GM12878 (cell line): Measurements from ENCODE around the gene AURKAIP1. TPM values are rescaled to one million over a fixed set of nuclear protein-coding genes. Genes with fewer than 3 reads are reported as not detected.

Source experiments
- ATAC-seq: fragments of 200-7000 bp; cut with Tn5 transposase; 3 replicates; pipeline ENCODE4 v1.9.1; 2020; ENCODE audit warnings: mild to moderate bottlenecking, moderate library complexity
- BruUV-seq: library from RNA; stranded (reverse); fragments of 400-500 nt; replicated peaks from 2 replicates; lab custom pipeline; 2021; lab: Mats Ljungman, UMichigan
- CTCF ChIA-PET: fragments of 300-600 bp; sonication (Branson Sonifier 250); formaldehyde crosslinking; extraction: SDS; loops from one replicate; lab custom pipeline; 2021; ENCODE audit warnings: inconsistent platforms; lab: Yijun Ruan, JAX
- POLR2A ChIA-PET: fragments of 350-600 bp; formaldehyde crosslinking; extraction: SDS; loops from one replicate; lab custom pipeline; 2021; ENCODE audit warnings: inconsistent platforms; lab: Charles Lee
- RAD21 ChIA-PET: fragments of 300-600 bp; sonication (Branson Sonifier 250); formaldehyde crosslinking; loops from one replicate; lab custom pipeline; 2023; ENCODE audit warnings: antibody characterized with exemption; ENCODE audit not compliant: unreplicated experiment; lab: Charles Lee
- SMC1A ChIA-PET: fragments of 300-600 bp; sonication (Branson Sonifier 250); formaldehyde crosslinking; loops from one replicate; lab custom pipeline; 2023; ENCODE audit not compliant: unreplicated experiment, uncharacterized antibody; lab: Charles Lee
- DNase-seq: peaks from one replicate; pipeline ENCODE4 v3.0.0-alpha.2; 2011; ENCODE audit warnings: low read depth, low spot score
- FAIRE-seq: peaks from 3 replicates; lab custom pipeline; 2011; peaks lifted over from hg19 to GRCh38; lab: Jason Lieb, UNC
- H2AFZ ChIP-seq: 2 replicates; pipeline ENCODE4 v1.6.0; 2011; ENCODE audit warnings: low read depth, low read length, control low read depth; ENCODE audit not compliant: control insufficient read depth
- H3K27ac ChIP-seq: 2 replicates; pipeline ENCODE4 v1.5.1; 2011; ENCODE audit warnings: control low read depth; ENCODE audit not compliant: control insufficient read depth, insufficient read depth
- H3K27me3 ChIP-seq, 2 experiments: replicated peaks in 1 of 2; 2 replicates each; pipeline versions ENCODE4 v1.6.0 to v1.6.1; 2011; ENCODE audit warnings: low read length in 1 of 2; ENCODE audit not compliant: control insufficient read depth in 2 of 2, insufficient read depth in 2 of 2
- H3K36me3 ChIP-seq, 2 experiments: 2 replicates each; pipeline ENCODE4 v1.5.1; 2011; ENCODE audit warnings: low read length in 1 of 2; ENCODE audit not compliant: control insufficient read depth in 2 of 2, insufficient read depth in 2 of 2
- H3K4me1 ChIP-seq: 2 replicates; pipeline ENCODE4 v1.6.1; 2011; ENCODE audit warnings: mild to moderate bottlenecking, low read length, moderate library complexity, mixed read lengths; ENCODE audit not compliant: control insufficient read depth, insufficient read depth
- H3K4me2 ChIP-seq: 2 replicates; pipeline ENCODE4 v1.6.0; 2011; ENCODE audit warnings: control low read depth; ENCODE audit not compliant: control insufficient read depth, insufficient read depth
- H3K4me3 ChIP-seq: fragments of 200-600 bp; sonication (generic); 2 replicates; pipeline ENCODE4 v1.5.1; 2016
- H3K79me2 ChIP-seq: 2 replicates; pipeline ENCODE4 v1.6.0; 2011; ENCODE audit warnings: low read length; ENCODE audit not compliant: control insufficient read depth, insufficient read depth
- H3K9ac ChIP-seq: 2 replicates; pipeline ENCODE4 v1.8.0; 2011; ENCODE audit warnings: low read length, control low read depth, mixed read lengths; ENCODE audit not compliant: control insufficient read depth, insufficient read depth
- H3K9me3 ChIP-seq: replicated peaks from 3 replicates; pipeline ENCODE4 v1.5.1; 2011; ENCODE audit warnings: mild to moderate bottlenecking, low read length; ENCODE audit not compliant: control insufficient read depth, insufficient read depth
- H4K20me1 ChIP-seq: 2 replicates; pipeline ENCODE4 v1.6.0; 2011; ENCODE audit not compliant: control insufficient read depth, insufficient read depth
- BACH1 ChIP-seq: fragments of 450-650 bp; IDR thresholded peaks from 2 replicates; pipeline ENCODE4 v1.6.1; 2017; ENCODE audit warnings: mild to moderate bottlenecking, borderline replicate concordance
- ELK1 ChIP-seq: IDR thresholded peaks from 2 replicates; pipeline ENCODE4 v1.6.1; 2012; ENCODE audit warnings: low read depth, low read length, improper control_type of control experiment
- FOXM1 ChIP-seq: IDR thresholded peaks from 2 replicates; pipeline ENCODE4 v1.6.1; 2012; ENCODE audit warnings: low read depth, mild to moderate bottlenecking, inconsistent platforms, low read length, moderate library complexity
- HDGF ChIP-seq: fragments of 450-650 bp; IDR thresholded peaks from 2 replicates; pipeline ENCODE4 v1.6.1; 2016; ENCODE audit warnings: antibody characterized with exemption
- LARP7 ChIP-seq: fragments of 450-650 bp; IDR thresholded peaks from 2 replicates; pipeline ENCODE4 v1.6.1; 2017; ENCODE audit warnings: mild to moderate bottlenecking
- NR2C1 ChIP-seq: fragments of 450-650 bp; IDR thresholded peaks from 2 replicates; pipeline ENCODE4 v1.6.1; 2017; ENCODE audit warnings: antibody characterized with exemption, mild to moderate bottlenecking, moderate library complexity
- NRF1 ChIP-seq: conservative IDR thresholded peaks from 2 replicates; pipeline ENCODE4 v1.6.1; 2011; ENCODE audit warnings: mild to moderate bottlenecking, low read depth, low read length, improper control_type of control experiment
- POLR2A ChIP-seq: IDR thresholded peaks from 2 replicates; pipeline ENCODE4 v1.6.1; 2011; ENCODE audit warnings: low read depth, mild to moderate bottlenecking, low read length
- POLR2AphosphoS5 ChIP-seq: IDR thresholded peaks from 2 replicates; pipeline ENCODE4 v1.6.1; 2011; ENCODE audit warnings: mild to moderate bottlenecking, low read length, inconsistent platforms
- POU2F2 ChIP-seq: IDR thresholded peaks from 3 replicates; pipeline ENCODE4 v1.6.1; 2011; ENCODE audit warnings: low read depth, mild to moderate bottlenecking, low read length, borderline replicate concordance
- RAD21 ChIP-seq: IDR thresholded peaks from 2 replicates; pipeline ENCODE4 v1.6.1; 2011; ENCODE audit warnings: mild to moderate bottlenecking, low read depth, low read length, moderate library complexity; ENCODE audit not compliant: insufficient read depth
- RELB ChIP-seq: fragments of 450-650 bp; IDR thresholded peaks from 2 replicates; pipeline ENCODE4 v1.6.1; 2017; ENCODE audit warnings: low read depth, mild to moderate bottlenecking, moderate library complexity
- SIN3A ChIP-seq: IDR thresholded peaks from 2 replicates; pipeline ENCODE4 v1.6.1; 2012; ENCODE audit warnings: low read depth, low read length, improper control_type of control experiment
- SIX5 ChIP-seq: IDR thresholded peaks from 2 replicates; pipeline ENCODE4 v1.6.1; 2011; ENCODE audit warnings: mild to moderate bottlenecking, low read depth, low read length, moderate library complexity; ENCODE audit not compliant: severe bottlenecking
- TARDBP ChIP-seq: IDR thresholded peaks from 2 replicates; pipeline ENCODE4 v1.6.1; 2016; ENCODE audit warnings: borderline replicate concordance
- TCF3 ChIP-seq: IDR thresholded peaks from 2 replicates; pipeline ENCODE4 v1.6.1; 2012; ENCODE audit warnings: low read depth, mild to moderate bottlenecking, low read length, borderline replicate concordance; ENCODE audit not compliant: insufficient read depth
- WGBS: methylation state at CpG from one replicate; pipeline ENCODE4 v1.1.6; 2016; ENCODE audit warnings: low lambda C conversion rate; ENCODE audit not compliant: insufficient replicate concordance, insufficient coverage; ENCODE audit errors: missing lambda C conversion rate; 5-methylcytosine and 5-hydroxymethylcytosine counted together
- in situ Hi-C: fragments of 300-500 bp; cut with MboI; formaldehyde crosslinking; loops from 9 replicates; pipeline ENCODE4 v1.14.3; 2018; ENCODE audit warnings: mixed read lengths
- intact Hi-C: fragments of 100-400 bp; cut with micrococcal nuclease; formaldehyde crosslinking; loops from one replicate; pipeline ENCODE4 v1.14.2; 2022; ENCODE audit not compliant: unreplicated experiment
- polyA plus RNA-seq, 11 experiments: library from polyadenylated mRNA; depleted of rRNA in 4 of 11; unstranded in 6 of 11; stranded (reverse) in 5 of 11; fragments of >200 nt; fragmentation: Nextera tagmentation in 4 of 11; fragmentation: Illumina TruSeq in 1 of 11; extraction: Ambion mirVana in 4 of 11; extraction: Trizol in 1 of 11; gene quantifications; 1 replicate in 1 of 11; 2 replicates in 10 of 11; pipeline versions ENCODE4 v1.2.1 to v1.2.3, GENCODE V29; 2011 to 2016; ENCODE audit warnings: inconsistent platforms in 2 of 11, missing spikeins in 2 of 11, low read depth in 1 of 11
- total RNA-seq, 4 experiments: library from RNA; depleted of rRNA in 3 of 4; stranded (reverse); fragments of >200 nt in 3 of 4; fragmentation: Illumina TruSeq in 1 of 4; extraction: Trizol in 1 of 4; gene quantifications; 2 replicates each; pipeline versions ENCODE4 v1.2.1 to v1.2.3, GENCODE V29; 2013 to 2021
- TF ChIP-seq, protein P1 (sequence below): IDR thresholded peaks from 2 replicates; pipeline ENCODE4 v1.6.1; 2011; ENCODE audit warnings: borderline replicate concordance, low read depth, mild to moderate bottlenecking, moderate library complexity, low read length; ENCODE audit not compliant: insufficient read depth, poor library complexity, severe bottlenecking
- TF ChIP-seq, protein P2 (sequence below): IDR thresholded peaks from 2 replicates; pipeline ENCODE4 v1.6.1; 2012; ENCODE audit warnings: low read depth, low read length, improper control_type of control experiment

The AURKAIP1 gene
- total and polyA plus RNA-seq, 10 of the 15 experiments (the other 5 are each of a cell fraction or from before 2014, with no cell fraction given) = 6.5 to 366 (median 120) TPM

DNA sequence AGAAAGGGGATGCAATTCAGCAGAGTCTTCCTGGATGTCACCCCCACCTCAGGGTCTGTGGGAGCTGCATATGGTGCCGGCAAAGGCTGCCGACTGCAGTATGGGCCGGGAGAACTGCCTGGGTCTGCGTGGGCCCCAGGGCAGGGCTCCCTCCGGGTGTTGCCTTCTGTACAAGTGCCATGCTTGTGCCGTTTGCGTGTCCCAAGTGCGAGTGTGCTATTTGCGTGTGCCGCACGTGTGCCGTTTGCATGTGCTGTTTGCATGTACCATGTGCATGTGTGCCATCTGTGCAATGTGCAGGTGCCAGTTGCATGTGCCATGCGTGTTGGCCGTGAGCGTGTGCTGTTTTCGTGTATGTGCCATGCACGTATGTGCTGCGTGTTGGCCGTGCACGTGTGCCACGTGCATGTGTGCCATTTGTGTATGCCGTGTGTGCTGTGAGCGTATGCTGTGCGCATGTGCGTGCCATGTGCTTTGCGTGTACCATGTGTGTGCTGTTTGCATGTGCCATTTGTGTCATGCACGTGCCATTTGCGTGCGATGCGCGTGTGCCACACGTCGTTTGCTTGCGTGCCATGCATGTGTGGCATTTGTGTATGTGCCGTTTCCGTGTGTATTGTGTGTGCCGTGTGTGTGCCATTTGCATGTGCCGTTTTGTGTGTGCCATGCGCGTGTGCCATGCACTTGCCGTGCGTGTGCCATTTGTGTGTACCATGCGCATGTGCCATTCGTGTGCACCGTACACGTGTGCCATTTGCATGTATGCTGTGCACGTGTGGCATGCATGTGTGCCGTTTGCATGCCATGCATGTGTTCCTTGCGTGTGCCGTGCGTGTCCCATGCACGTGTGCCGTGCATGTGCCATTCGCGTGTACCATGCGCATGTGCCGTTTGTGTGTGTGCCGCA is 45.5 kb downstream of the AURKAIP1 start:
- WGBS = 95% methylated on average over 58 of the region's 58 CpGs
- H3K36me3 ChIP-seq = no peaks in the 10 kb centered on the region
- H3K4me1 ChIP-seq = peaks cover 5% of the 10 kb centered on the region; the same call in 1 of the 2 replicates
- no TSS peak for BruUV-seq
- in situ Hi-C loops (no loop called here), intact Hi-C loops (no loop called here)
- H3K79me2 ChIP-seq = peaks cover 12% of the 10 kb centered on the region
- H3K27ac ChIP-seq = no peak overlapping the region
- FAIRE-seq = no peak
- CTCF ChIA-PET = no interaction called here
- H4K20me1 ChIP-seq = no peaks in the 10 kb centered on the region
- H3K4me3 ChIP-seq = no peak overlapping the region
- RAD21 ChIA-PET = no interaction called here
- H3K9ac ChIP-seq = no peak overlapping the region
- ATAC-seq = no peak
- no peaks in the 10 kb centered on the region for H3K27me3 ChIP-seq
- H3K4me2 ChIP-seq = no peak overlapping the region
- DNase-seq = no peak
- POLR2A ChIA-PET = no interaction called here
- SMC1A ChIA-PET = no interaction called here
- H3K9me3 ChIP-seq = no peaks in the 10 kb centered on the region
- H2AFZ ChIP-seq = no peak overlapping the region
- no peak for TF ChIP-seq FOXM1
- TF ChIP-seq POLR2AphosphoS5 = peak; percentile 26; the same call in 1 of the 2 replicates
- TF ChIP-seq BACH1 = no peak
- TF ChIP-seq NR2C1 = no peak
- TF ChIP-seq SIX5 = no peak
- no peak for TF ChIP-seq SIN3A
- peak; percentile 65 for TF ChIP-seq POLR2A
- TF ChIP-seq POU2F2 = peak; percentile 9; the same call in 1 of the 3 replicates
- TF ChIP-seq, protein P1, sequence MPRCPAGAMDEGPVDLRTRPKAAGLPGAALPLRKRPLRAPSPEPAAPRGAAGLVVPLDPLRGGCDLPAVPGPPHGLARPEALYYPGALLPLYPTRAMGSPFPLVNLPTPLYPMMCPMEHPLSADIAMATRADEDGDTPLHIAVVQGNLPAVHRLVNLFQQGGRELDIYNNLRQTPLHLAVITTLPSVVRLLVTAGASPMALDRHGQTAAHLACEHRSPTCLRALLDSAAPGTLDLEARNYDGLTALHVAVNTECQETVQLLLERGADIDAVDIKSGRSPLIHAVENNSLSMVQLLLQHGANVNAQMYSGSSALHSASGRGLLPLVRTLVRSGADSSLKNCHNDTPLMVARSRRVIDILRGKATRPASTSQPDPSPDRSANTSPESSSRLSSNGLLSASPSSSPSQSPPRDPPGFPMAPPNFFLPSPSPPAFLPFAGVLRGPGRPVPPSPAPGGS = peak; percentile 96
- TF ChIP-seq TARDBP = peak; percentile 60
- no peak for TF ChIP-seq RELB
- TF ChIP-seq HDGF = no peak
- TF ChIP-seq TCF3 = peak; percentile 75
- TF ChIP-seq LARP7 = no peak
- TF ChIP-seq NRF1 = no peak
- TF ChIP-seq, protein P2, sequence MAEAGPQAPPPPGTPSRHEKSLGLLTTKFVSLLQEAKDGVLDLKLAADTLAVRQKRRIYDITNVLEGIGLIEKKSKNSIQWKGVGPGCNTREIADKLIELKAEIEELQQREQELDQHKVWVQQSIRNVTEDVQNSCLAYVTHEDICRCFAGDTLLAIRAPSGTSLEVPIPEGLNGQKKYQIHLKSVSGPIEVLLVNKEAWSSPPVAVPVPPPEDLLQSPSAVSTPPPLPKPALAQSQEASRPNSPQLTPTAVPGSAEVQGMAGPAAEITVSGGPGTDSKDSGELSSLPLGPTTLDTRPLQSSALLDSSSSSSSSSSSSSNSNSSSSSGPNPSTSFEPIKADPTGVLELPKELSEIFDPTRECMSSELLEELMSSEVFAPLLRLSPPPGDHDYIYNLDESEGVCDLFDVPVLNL = no peak
- no peak for TF ChIP-seq RAD21
- TF ChIP-seq ELK1 = no peak
